IgD-negative memory B cell (primary cell): ENCODE data around the gene KLF18. TPM values are rescaled to one million over a fixed set of nuclear protein-coding genes. Genes with fewer than 3 reads are reported as not detected.

Experiments used
- H3K27ac Mint-ChIP-seq, 3 donors: one replicate each; pipeline ENCODE4 v1.8.0; 2020 to 2022; ENCODE audit warnings: mild to moderate bottlenecking in 3 of 3, mixed read lengths in 3 of 3, moderate library complexity in 1 of 3
- H3K27me3 Mint-ChIP-seq: one replicate; pipeline ENCODE4 v1.8.0; 2021; ENCODE audit warnings: mixed read lengths
- H3K36me3 Mint-ChIP-seq: one replicate; pipeline ENCODE4 v1.8.0; 2020; ENCODE audit warnings: mild to moderate bottlenecking, mixed read lengths
- H3K4me1 Mint-ChIP-seq, 3 donors: one replicate each; pipeline ENCODE4 v1.8.0; 2020 to 2022; ENCODE audit warnings: mixed read lengths in 3 of 3, mild to moderate bottlenecking in 1 of 3
- H3K4me3 Mint-ChIP-seq, 4 donors: one replicate each; pipeline ENCODE4 v1.8.0; 2020 to 2022; ENCODE audit warnings: mild to moderate bottlenecking in 4 of 4, mixed read lengths in 4 of 4, moderate library complexity in 3 of 4
- H3K9me3 Mint-ChIP-seq, 3 donors: one replicate each; pipeline ENCODE4 v1.8.0; 2020 to 2021; ENCODE audit warnings: mixed read lengths in 3 of 3, mild to moderate bottlenecking in 1 of 3
- polyA plus RNA-seq: library from polyadenylated mRNA; unstranded; fragments of 300-500 nt; fragmentation: Illumina TruSeq; gene quantifications from one replicate; pipeline ENCODE4 v1.2.3, GENCODE V29; 2021

Gene KLF18
- not detected for polyA plus RNA-seq

GRCh38 chr1:44141531-44141930 is at the start of gene KLF18:
TSS of gene KLF18 (minus strand) at chr1:44141631. CDS start at chr1:44141631, 0 bp downstream.
- Mint-ChIP-seq H3K4me1 (no peaks in the 10 kb centered on the region), H3K4me3 (no peak within 1 kb of the TSS), H3K27ac (peak within 1 kb of the TSS in 1 of 3 donors; percentile 59), H3K9me3 (peaks cover 5 to 13% (median 13%) of the 10 kb centered on the region in 3 donors), H3K36me3 (no peaks in the 10 kb centered on the region), H3K27me3 (peaks cover 4% of the 10 kb centered on the region)

- Mint-ChIP-seq H3K27me3 (peaks cover 2% of the 10 kb centered on the region), H3K27ac (no peak overlapping the region), H3K9me3 (peaks cover 4 to 10% (median 10%) of the 10 kb centered on the region in 3 donors), H3K4me1 (no peaks in the 10 kb centered on the region), H3K36me3 (peaks cover 6% of the 10 kb centered on the region), H3K4me3 (no peak overlapping the region)
Observed at GRCh38 chr1:44174630-44175029, 33.2 kb upstream of the KLF18 start.

- H3K4me3 Mint-ChIP-seq, result no peak overlapping the region
- peaks cover 12% of the 10 kb centered on the region for H3K36me3 Mint-ChIP-seq
- H3K4me1 Mint-ChIP-seq, result no peaks in the 10 kb centered on the region
- H3K27me3 Mint-ChIP-seq, result peaks cover 8% of the 10 kb centered on the region
- H3K9me3 Mint-ChIP-seq, result peaks cover 4 to 16% (median 14%) of the 10 kb centered on the region in 3 donors
- no peak overlapping the region for H3K27ac Mint-ChIP-seq
Observed at GRCh38 chr1:44170281-44170823, 28.9 kb upstream of the KLF18 start.

- Mint-ChIP-seq H3K9me3 (peaks cover 0 to 6% (median 4%) of the 10 kb centered on the region in 3 donors), H3K4me3 (no peak overlapping the region), H3K27ac (no peak overlapping the region), H3K36me3 (peaks cover 10% of the 10 kb centered on the region), H3K4me1 (no peaks in the 10 kb centered on the region), H3K27me3 (peaks cover 9% of the 10 kb centered on the region)
Observed at GRCh38 chr1:44168520-44169098, 27.2 kb upstream of the KLF18 start.

- no peak overlapping the region for H3K27ac Mint-ChIP-seq
- H3K27me3 Mint-ChIP-seq, result peaks cover 5% of the 10 kb centered on the region
- no peaks in the 10 kb centered on the region for H3K36me3 Mint-ChIP-seq
- H3K9me3 Mint-ChIP-seq, result peaks cover 6 to 9% (median 7%) of the 10 kb centered on the region in 3 donors
- no peak overlapping the region for H3K4me3 Mint-ChIP-seq
- peaks cover 0 to 1% (median 0%) of the 10 kb centered on the region in 3 donors for H3K4me1 Mint-ChIP-seq
Observed at GRCh38 chr1:44161546-44161945, 20.1 kb upstream of the KLF18 start.

GRCh38 chr1:44158871-44159270 is 17.4 kb upstream of the KLF18 start:
- Mint-ChIP-seq H3K36me3 (no peaks in the 10 kb centered on the region), H3K4me1 (peaks cover 0 to 1% (median 0%) of the 10 kb centered on the region in 3 donors), H3K27me3 (peaks cover 2% of the 10 kb centered on the region), H3K27ac (no peak overlapping the region), H3K9me3 (peaks cover 5 to 7% (median 6%) of the 10 kb centered on the region in 3 donors), H3K4me3 (no peak overlapping the region)

- Mint-ChIP-seq H3K4me1 (peaks cover 0 to 1% (median 0%) of the 10 kb centered on the region in 3 donors), H3K4me3 (no peak overlapping the region), H3K9me3 (peaks cover 3 to 7% (median 6%) of the 10 kb centered on the region in 3 donors), H3K36me3 (no peaks in the 10 kb centered on the region), H3K27ac (no peak overlapping the region), H3K27me3 (peaks cover under 1% of the 10 kb centered on the region)
Observed at GRCh38 chr1:44157903-44158302, 16.5 kb upstream of the KLF18 start.

GRCh38 chr1:44154049-44154448 is 12.6 kb upstream of the KLF18 start:
- H3K4me1 Mint-ChIP-seq, result peaks cover 0 to 1% (median 0%) of the 10 kb centered on the region in 3 donors
- no peak overlapping the region for H3K4me3 Mint-ChIP-seq
- H3K36me3 Mint-ChIP-seq, result no peaks in the 10 kb centered on the region

GRCh38 chr1:44152692-44153091 is 11.3 kb upstream of the KLF18 start:
- Mint-ChIP-seq H3K9me3 (peaks cover 0 to 2% (median 0%) of the 10 kb centered on the region in 3 donors), H3K36me3 (no peaks in the 10 kb centered on the region), H3K4me3 (peak overlapping the region in 1 of 4 donors; percentile 18), H3K27ac (no peak overlapping the region), H3K27me3 (peaks cover 13% of the 10 kb centered on the region), H3K4me1 (no peaks in the 10 kb centered on the region)

More at GRCh38 chr1:44154049-44154448, 12.6 kb upstream of the KLF18 start:
- no peak overlapping the region for H3K27ac Mint-ChIP-seq
- H3K27me3 Mint-ChIP-seq, result peaks cover 13% of the 10 kb centered on the region
- peaks cover 0 to 2% (median 0%) of the 10 kb centered on the region in 3 donors for H3K9me3 Mint-ChIP-seq

- no peaks in the 10 kb centered on the region for H3K4me1 Mint-ChIP-seq
- H3K9me3 Mint-ChIP-seq, result peaks cover 0 to 2% (median 0%) of the 10 kb centered on the region in 3 donors
- no peak overlapping the region for H3K27ac Mint-ChIP-seq
- H3K36me3 Mint-ChIP-seq, result no peaks in the 10 kb centered on the region
- H3K4me3 Mint-ChIP-seq, result no peak overlapping the region
- peaks cover 13% of the 10 kb centered on the region for H3K27me3 Mint-ChIP-seq
Observed at GRCh38 chr1:44151808-44152207, 10.4 kb upstream of the KLF18 start.

- Mint-ChIP-seq H3K9me3 (peaks cover 0 to 2% (median 0%) of the 10 kb centered on the region in 3 donors), H3K27me3 (peaks cover 15% of the 10 kb centered on the region), H3K27ac (no peak overlapping the region), H3K4me1 (no peaks in the 10 kb centered on the region), H3K36me3 (no peaks in the 10 kb centered on the region), H3K4me3 (no peak overlapping the region)
Observed at GRCh38 chr1:44151332-44151731, 9.9 kb upstream of the KLF18 start.

GRCh38 chr1:44147582-44147981 is 6.2 kb upstream of the KLF18 start:
- H3K36me3 Mint-ChIP-seq, result no peaks in the 10 kb centered on the region
- peaks cover 13% of the 10 kb centered on the region for H3K27me3 Mint-ChIP-seq
- no peak overlapping the region for H3K4me3 Mint-ChIP-seq
- no peak overlapping the region for H3K27ac Mint-ChIP-seq
- H3K9me3 Mint-ChIP-seq, result peaks cover 5 to 13% (median 11%) of the 10 kb centered on the region in 3 donors
- H3K4me1 Mint-ChIP-seq, result no peaks in the 10 kb centered on the region

- Mint-ChIP-seq H3K4me1 (no peaks in the 10 kb centered on the region), H3K4me3 (no peak overlapping the region), H3K9me3 (peaks cover 5 to 13% (median 11%) of the 10 kb centered on the region in 3 donors), H3K36me3 (no peaks in the 10 kb centered on the region), H3K27ac (peak overlapping the region in 1 of 3 donors; percentile 27), H3K27me3 (peaks cover 10% of the 10 kb centered on the region)
Observed at GRCh38 chr1:44146536-44147361, 5.3 kb upstream of the KLF18 start.

- H3K27me3 Mint-ChIP-seq, result peaks cover 4% of the 10 kb centered on the region
- H3K36me3 Mint-ChIP-seq, result no peaks in the 10 kb centered on the region
- H3K4me1 Mint-ChIP-seq, result no peaks in the 10 kb centered on the region
- H3K9me3 Mint-ChIP-seq, result peaks cover 5 to 13% (median 13%) of the 10 kb centered on the region in 3 donors
- H3K27ac Mint-ChIP-seq, result no peak overlapping the region
- no peak overlapping the region for H3K4me3 Mint-ChIP-seq
Observed at GRCh38 chr1:44144962-44145756, 3.7 kb upstream of the KLF18 start.
